Activated CD8-positive, alpha-beta memory T cell treated with anti-CD3 and anti-CD28 coated beads, Interleukin-2, amount 10 ng/mL, durations not matched to agents 7 days and 5 days (primary cell): ENCODE data around the gene TSEN15. TPM values are rescaled to one million over a fixed set of nuclear protein-coding genes. Genes with fewer than 3 reads are reported as not detected.
"Not testable (repeated sequence)": the region's sequence is repeated elsewhere in the genome, so short reads cannot be mapped to it uniquely, and the experiment has no call there.

Source experiments
- ATAC-seq: fragments of 150-1000 bp; cut with Tn5 transposase; one replicate; pipeline ENCODE4 v1.10.0; 2021; ENCODE audit warnings: moderate library complexity
- CTCF ChIA-PET: fragments of 350-600 bp; sonication (Branson Sonifier 250); formaldehyde crosslinking; loops from one replicate; lab custom pipeline; 2021; ENCODE audit warnings: antibody characterized with exemption; lab: Charles Lee
- DNase-seq: peaks from one replicate; pipeline ENCODE4 v3.0.0-alpha.2; 2020
- H3K27ac Mint-ChIP-seq: one replicate; pipeline ENCODE4 v1.8.0; 2021; ENCODE audit warnings: mild to moderate bottlenecking, mixed read lengths
- H3K27me3 Mint-ChIP-seq: one replicate; pipeline ENCODE4 v1.8.0; 2021; ENCODE audit warnings: mixed read lengths
- H3K36me3 Mint-ChIP-seq: one replicate; pipeline ENCODE4 v1.8.0; 2021; ENCODE audit warnings: mild to moderate bottlenecking, mixed read lengths
- H3K4me1 Mint-ChIP-seq: one replicate; pipeline ENCODE4 v1.8.0; 2021; ENCODE audit warnings: mixed read lengths
- H3K4me3 Mint-ChIP-seq: one replicate; pipeline ENCODE4 v1.8.0; 2021; ENCODE audit warnings: mild to moderate bottlenecking, moderate library complexity, mixed read lengths
- H3K9me3 Mint-ChIP-seq: one replicate; pipeline ENCODE4 v1.8.0; 2022; ENCODE audit warnings: low read depth, mixed read lengths
- total RNA-seq, 2 experiments: library from RNA; stranded (reverse); gene quantifications; one replicate each; pipeline ENCODE4 v1.2.3, GENCODE V29; 2021

TSEN15 gene
- total RNA-seq, 2 experiments from 2014 or later: 37.6 to 45.1 TPM

GRCh38 chr1:184034761-184035379, 16.7 kb upstream of the TSEN15 start:
- H3K4me1 Mint-ChIP-seq: peaks cover 30% of the 10 kb centered on the region
- H3K4me3 Mint-ChIP-seq: no peak overlapping the region
- DNase-seq: no peak
- peaks cover 41% of the 10 kb centered on the region for H3K27me3 Mint-ChIP-seq
- CTCF ChIA-PET: interaction anchor here (1.3 kb wide), 1 partner anchor 379 kb away, joined by 4 read pairs; no protein-coding TSS in a partner anchor
- ATAC-seq: no peak
- H3K9me3 Mint-ChIP-seq: no peaks in the 10 kb centered on the region
- peaks cover 7% of the 10 kb centered on the region for H3K36me3 Mint-ChIP-seq
- no peak overlapping the region for H3K27ac Mint-ChIP-seq

GRCh38 chr1:184035719-184036516, 15.6 kb upstream of the TSEN15 start:
- ATAC-seq (no peak), DNase-seq (no peak)
- Mint-ChIP-seq H3K27ac (peak overlapping the region; percentile 31), H3K4me3 (peak overlapping the region; percentile 69), H3K4me1 (peaks cover 30% of the 10 kb centered on the region), H3K27me3 (peaks cover 44% of the 10 kb centered on the region), H3K36me3 (peaks cover 7% of the 10 kb centered on the region), H3K9me3 (no peaks in the 10 kb centered on the region)
- CTCF ChIA-PET: interaction anchor here (1.5 kb wide), 1 partner anchor 120 kb away, joined by 4 read pairs; no protein-coding TSS in a partner anchor

DNA sequence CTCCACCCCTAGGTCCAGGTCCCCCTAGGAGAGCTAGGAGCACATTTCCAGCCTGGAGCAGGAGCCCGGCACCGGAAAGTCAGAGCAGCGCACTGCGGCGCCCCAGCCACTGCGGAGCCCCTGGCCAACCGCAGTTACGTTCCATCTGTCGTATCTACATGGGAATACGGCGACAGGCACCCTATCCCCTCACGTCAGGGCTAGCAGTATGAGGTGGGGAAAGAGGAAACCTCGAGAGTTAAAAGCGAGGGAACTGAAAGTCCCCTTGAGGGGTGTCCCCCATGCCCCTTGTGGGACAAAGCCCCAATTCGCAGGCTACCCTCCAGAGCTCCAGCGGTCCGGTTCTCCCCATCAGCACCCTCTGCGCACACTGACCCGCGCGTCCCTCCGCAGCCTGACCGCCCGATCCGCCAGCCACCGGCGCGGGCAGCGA, 15.0 kb upstream of the TSEN15 start:
- CTCF ChIA-PET: interaction anchor here (1.5 kb wide), 1 partner anchor 121 kb away, joined by 4 read pairs; no protein-coding TSS in a partner anchor
- ATAC-seq: peak; percentile 21
- H3K27ac Mint-ChIP-seq: peak overlapping the region; percentile 31
- H3K9me3 Mint-ChIP-seq: no peaks in the 10 kb centered on the region
- H3K4me1 Mint-ChIP-seq: peaks cover 30% of the 10 kb centered on the region
- H3K36me3 Mint-ChIP-seq: peaks cover 7% of the 10 kb centered on the region
- peak overlapping the region; percentile 69 for H3K4me3 Mint-ChIP-seq
- no peak for DNase-seq
- H3K27me3 Mint-ChIP-seq: peaks cover 47% of the 10 kb centered on the region

- Mint-ChIP-seq H3K4me1 (peaks cover 30% of the 10 kb centered on the region), H3K27ac (peak overlapping the region; percentile 5), H3K9me3 (no peaks in the 10 kb centered on the region), H3K36me3 (peaks cover 7% of the 10 kb centered on the region), H3K4me3 (peak overlapping the region; percentile 67), H3K27me3 (peaks cover 56% of the 10 kb centered on the region)
- CTCF ChIA-PET: interaction anchor here (0.7 to 0.8 kb wide), 3 partner anchors 13 to 394 kb away, joined by 3 to 4 read pairs (median 3); no protein-coding TSS in a partner anchor
- no peak for ATAC-seq
- no peak for DNase-seq
Observed at GRCh38 chr1:184037849-184038591, 13.5 kb upstream of the TSEN15 start.

DNA sequence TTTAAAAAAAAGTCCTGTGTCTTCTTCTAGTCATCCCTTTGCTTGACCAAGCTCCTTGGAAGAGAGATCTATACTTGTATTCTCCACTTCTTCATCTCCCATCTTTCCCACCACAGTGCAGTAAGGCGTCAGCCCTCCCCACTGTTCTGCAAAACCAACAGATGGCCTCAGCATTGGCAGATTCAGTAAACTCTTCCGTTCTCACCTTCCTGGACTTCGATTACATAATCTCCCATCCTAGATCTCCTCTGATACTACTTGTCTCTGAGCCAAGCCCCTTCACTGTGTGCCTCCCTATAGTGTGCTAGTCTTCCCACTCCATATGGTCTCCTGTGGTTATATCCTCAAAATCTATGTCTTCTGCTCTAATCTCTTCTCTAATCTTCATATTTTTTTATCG, 12.4 kb upstream of the TSEN15 start:
- CTCF ChIA-PET: interaction anchor here (1.1 kb wide), 1 partner anchor 36 kb away, joined by 3 read pairs; no protein-coding TSS in a partner anchor
- Mint-ChIP-seq H3K27ac (no peak overlapping the region), H3K4me3 (no peak overlapping the region), H3K27me3 (peaks cover 59% of the 10 kb centered on the region), H3K9me3 (peaks cover 3% of the 10 kb centered on the region), H3K36me3 (peaks cover 7% of the 10 kb centered on the region), H3K4me1 (peaks cover 23% of the 10 kb centered on the region)
- DNase-seq: no peak
- ATAC-seq: no peak

DNA sequence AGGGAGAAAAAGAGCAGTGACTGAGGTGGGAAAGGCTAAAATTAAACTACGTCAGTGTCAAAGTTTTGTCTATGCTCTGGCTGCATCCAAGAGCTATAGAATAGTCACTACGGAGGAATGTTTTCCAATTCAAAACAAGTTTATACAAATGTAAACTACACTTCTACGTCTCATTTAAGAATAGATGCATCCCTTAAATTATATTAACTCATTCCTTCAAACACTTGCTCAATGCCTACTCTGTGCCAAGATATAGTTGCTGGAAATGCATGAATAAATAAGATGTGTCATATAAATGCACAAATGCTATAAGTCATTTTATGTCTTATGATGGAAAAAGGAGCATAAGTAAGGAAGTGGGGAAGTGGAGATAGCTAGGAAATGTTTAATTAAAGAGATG, 9.8 kb upstream of the TSEN15 start:
- ATAC-seq (no peak), DNase-seq (no peak)
- no peak overlapping the region for H3K4me3 Mint-ChIP-seq
- CTCF ChIA-PET: interaction anchor here (1.0 kb wide), 1 partner anchor 8 kb away, joined by 3 read pairs; no protein-coding TSS in a partner anchor
- peaks cover 3% of the 10 kb centered on the region for H3K9me3 Mint-ChIP-seq
- H3K27me3 Mint-ChIP-seq: peaks cover 49% of the 10 kb centered on the region
- H3K36me3 Mint-ChIP-seq: peaks cover 5% of the 10 kb centered on the region
- peaks cover 7% of the 10 kb centered on the region for H3K4me1 Mint-ChIP-seq
- H3K27ac Mint-ChIP-seq: no peak overlapping the region

DNA sequence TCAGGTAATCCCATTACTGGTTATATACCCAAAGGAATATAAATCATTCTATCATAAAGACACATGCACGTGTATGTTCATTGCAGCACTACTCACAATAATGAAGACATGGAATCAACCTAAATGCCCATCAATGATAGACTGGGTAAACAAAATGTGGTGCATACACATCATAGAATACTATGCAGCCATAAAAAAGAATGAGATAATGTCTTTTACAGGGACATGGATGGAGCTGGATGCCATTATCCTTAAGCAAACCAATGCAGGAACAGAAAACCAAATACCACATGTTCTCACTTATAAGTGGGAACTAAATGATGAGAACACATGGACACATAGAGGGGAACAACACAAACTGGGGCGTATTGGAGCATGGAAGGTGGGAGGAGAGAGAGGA, 8.2 kb upstream of the TSEN15 start:
- H3K36me3 Mint-ChIP-seq, DNase-seq, CTCF ChIA-PET, H3K4me3 Mint-ChIP-seq, H3K9me3 Mint-ChIP-seq, H3K27ac Mint-ChIP-seq, ATAC-seq, H3K4me1 Mint-ChIP-seq: not testable (repeated sequence)
- peaks cover 50% of the 10 kb centered on the region for H3K27me3 Mint-ChIP-seq

GRCh38 chr1:184044603-184045376, 6.7 kb upstream of the TSEN15 start:
- DNase-seq (no peak), ATAC-seq (no peak)
- Mint-ChIP-seq H3K36me3 (no peaks in the 10 kb centered on the region), H3K4me3 (no peak overlapping the region), H3K27me3 (peaks cover 44% of the 10 kb centered on the region), H3K27ac (no peak overlapping the region), H3K4me1 (no peaks in the 10 kb centered on the region), H3K9me3 (peaks cover 3% of the 10 kb centered on the region)
- CTCF ChIA-PET: no interaction called here

- Mint-ChIP-seq H3K4me1 (peaks cover 16% of the 10 kb centered on the region), H3K27me3 (peaks cover 28% of the 10 kb centered on the region)
- H3K36me3 Mint-ChIP-seq, CTCF ChIA-PET, H3K27ac Mint-ChIP-seq, ATAC-seq, DNase-seq, H3K4me3 Mint-ChIP-seq, H3K9me3 Mint-ChIP-seq: not testable (repeated sequence)
Observed at GRCh38 chr1:184047541-184047940, 4.0 kb upstream of the TSEN15 start.

DNA sequence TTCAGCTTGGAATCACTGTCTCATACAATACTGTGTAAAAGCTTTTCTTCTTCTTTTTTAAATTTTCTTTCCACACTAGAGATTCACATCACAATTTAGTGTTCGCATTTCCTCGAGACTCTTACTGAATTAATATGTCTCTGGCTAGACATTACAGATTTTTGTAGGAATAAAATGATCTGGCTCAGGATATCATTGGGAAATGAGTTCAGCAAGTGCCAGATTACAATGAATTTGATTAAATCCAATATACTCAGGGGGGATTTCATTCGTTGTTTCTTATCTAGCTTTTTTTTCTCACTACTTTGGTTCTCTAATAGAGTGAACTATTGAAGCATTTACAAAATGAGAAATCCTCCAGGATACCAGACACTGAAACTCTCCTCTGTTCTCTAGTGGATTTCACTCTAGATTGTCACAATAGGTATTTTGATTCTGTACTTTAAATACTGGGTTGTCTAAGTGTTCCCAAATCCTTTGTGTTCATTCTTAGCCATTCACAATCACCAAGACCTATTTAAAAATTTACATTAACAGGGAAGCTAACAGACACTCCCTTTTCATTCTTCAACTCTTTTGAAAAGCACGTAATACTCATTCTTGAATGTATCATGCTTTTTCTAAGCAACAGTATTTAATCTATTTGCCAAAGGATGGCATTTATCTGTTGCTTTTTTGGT, 2.8 kb upstream of the TSEN15 start:
- Mint-ChIP-seq H3K9me3 (no peaks in the 10 kb centered on the region), H3K4me3 (no peak overlapping the region), H3K27me3 (peaks cover 17% of the 10 kb centered on the region), H3K36me3 (peaks cover 7% of the 10 kb centered on the region), H3K27ac (no peak overlapping the region), H3K4me1 (peaks cover 24% of the 10 kb centered on the region)
- DNase-seq (no peak), ATAC-seq (no peak)
- CTCF ChIA-PET: interaction anchor here (0.6 kb wide), 1 partner anchor 89 kb away, joined by 3 read pairs; no protein-coding TSS in a partner anchor

DNA sequence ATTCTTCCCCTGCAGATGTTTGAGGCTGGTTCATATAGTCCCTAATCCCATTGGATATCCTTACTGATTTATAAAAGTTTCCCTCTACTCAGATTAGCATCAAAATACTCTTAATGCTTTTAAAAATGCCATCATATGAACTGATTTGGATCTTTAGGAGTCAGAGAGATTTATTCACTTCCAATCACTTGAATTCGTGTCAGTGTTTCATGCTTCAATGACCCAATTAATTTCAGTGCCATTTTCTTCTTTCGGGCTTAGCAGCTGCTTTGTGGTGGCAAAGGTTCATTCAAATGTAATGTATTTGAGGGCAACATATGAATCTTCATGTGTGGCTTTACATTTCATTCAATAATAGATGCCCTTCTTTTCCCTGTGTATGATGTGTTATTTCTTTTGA, 2.2 kb upstream of the TSEN15 start:
- H3K4me3 Mint-ChIP-seq: no peak overlapping the region
- no peak overlapping the region for H3K27ac Mint-ChIP-seq
- peaks cover 29% of the 10 kb centered on the region for H3K4me1 Mint-ChIP-seq
- H3K9me3 Mint-ChIP-seq: no peaks in the 10 kb centered on the region
- DNase-seq (no peak), ATAC-seq (no peak)
- peaks cover 15% of the 10 kb centered on the region for H3K27me3 Mint-ChIP-seq
- peaks cover 11% of the 10 kb centered on the region for H3K36me3 Mint-ChIP-seq
- CTCF ChIA-PET: interaction anchor here (0.6 kb wide), 1 partner anchor 90 kb away, joined by 3 read pairs; no protein-coding TSS in a partner anchor

DNA sequence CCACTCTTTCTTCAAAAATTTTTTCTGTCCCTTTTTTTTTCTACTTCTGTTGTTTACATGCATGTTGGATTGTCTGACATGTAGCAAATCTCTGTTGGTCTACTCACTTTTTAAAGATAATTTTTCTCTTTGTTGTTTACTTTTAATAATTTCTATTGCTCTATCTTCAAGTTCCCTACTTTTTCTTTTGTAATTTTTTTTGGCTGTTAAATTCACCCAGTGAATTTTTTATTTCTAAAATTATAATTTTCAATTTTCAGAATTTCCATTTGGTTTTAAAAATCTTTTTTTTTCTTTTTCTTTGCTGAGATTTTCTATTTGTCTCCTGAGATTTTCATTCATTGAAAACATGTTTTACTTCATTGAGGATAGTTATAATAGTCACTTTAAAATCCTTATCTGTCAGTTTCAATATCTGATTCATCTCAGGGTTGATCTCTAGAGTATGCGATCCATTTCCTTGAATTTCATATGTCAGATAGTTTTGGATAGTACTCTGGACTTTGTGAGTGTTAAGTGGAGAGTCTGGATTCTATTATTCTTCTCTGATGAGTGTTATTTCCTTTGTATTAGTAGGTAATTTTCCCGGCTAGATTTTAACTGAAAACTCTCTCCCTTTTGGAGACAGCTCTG, 1.6 kb upstream of the TSEN15 start:
- no peak overlapping the region for H3K27ac Mint-ChIP-seq
- peaks cover 14% of the 10 kb centered on the region for H3K27me3 Mint-ChIP-seq
- H3K36me3 Mint-ChIP-seq: peaks cover 16% of the 10 kb centered on the region
- CTCF ChIA-PET: no interaction called here
- no peak for DNase-seq
- H3K4me3 Mint-ChIP-seq: no peak overlapping the region
- ATAC-seq: no peak
- H3K4me1 Mint-ChIP-seq: peaks cover 30% of the 10 kb centered on the region
- no peaks in the 10 kb centered on the region for H3K9me3 Mint-ChIP-seq
